ENCODE results near the gene CD52. TPM values are rescaled to one million over a fixed set of nuclear protein-coding genes. Genes with fewer than 3 reads are reported as not detected.
A peak's percentile ranks its signal among the peaks of the same experiment; 100 is the strongest.

CD52 gene
- total RNA-seq, 1 experiment from 2014 or later, result not detected

- Histone ChIP-seq H3K4me1 (peaks cover 46% of the 10 kb centered on the region), H3K27me3 (no peaks in the 10 kb centered on the region), H3K4me3 (no peak overlapping the region), H3K9me3 (replicated peaks) (no peaks in the 10 kb centered on the region), H3K27ac (no peak overlapping the region), H3K36me3 (peaks cover 12% of the 10 kb centered on the region)
- no peak for DNase-seq
Observed at GRCh38 chr1:26281091-26281958, 36.4 kb upstream of the CD52 start.

GRCh38 chr1:26281971-26282370 lies 35.8 kb upstream of the CD52 start:
- DNase-seq, result peak; percentile 38 to 51
- Histone ChIP-seq H3K27ac (no peak overlapping the region), H3K9me3 (replicated peaks) (no peaks in the 10 kb centered on the region), H3K36me3 (peaks cover 8% of the 10 kb centered on the region), H3K4me1 (peaks cover 44% of the 10 kb centered on the region), H3K27me3 (no peaks in the 10 kb centered on the region), H3K4me3 (no peak overlapping the region)

- Histone ChIP-seq H3K36me3 (peaks cover 3% of the 10 kb centered on the region), H3K4me3 (no peak overlapping the region), H3K27ac (no peak overlapping the region)
Observed at GRCh38 chr1:26282401-26282918, 35.3 kb upstream of the CD52 start.

GRCh38 chr1:26283279-26283853 lies 34.4 kb upstream of the CD52 start:
- no peaks in the 10 kb centered on the region for H3K27me3 ChIP-seq
- no peak for DNase-seq
- no peak overlapping the region for H3K4me3 ChIP-seq
- H3K4me1 ChIP-seq, result peaks cover 39% of the 10 kb centered on the region
- H3K27ac ChIP-seq, result no peak overlapping the region
- no peaks in the 10 kb centered on the region for H3K36me3 ChIP-seq
- no peaks in the 10 kb centered on the region for H3K9me3 ChIP-seq (replicated peaks)

More at GRCh38 chr1:26282401-26282918, 35.3 kb upstream of the CD52 start:
- peaks cover 44% of the 10 kb centered on the region for H3K4me1 ChIP-seq
- H3K27me3 ChIP-seq, result no peaks in the 10 kb centered on the region
- no peak for DNase-seq
- H3K9me3 ChIP-seq (replicated peaks), result no peaks in the 10 kb centered on the region

DNA sequence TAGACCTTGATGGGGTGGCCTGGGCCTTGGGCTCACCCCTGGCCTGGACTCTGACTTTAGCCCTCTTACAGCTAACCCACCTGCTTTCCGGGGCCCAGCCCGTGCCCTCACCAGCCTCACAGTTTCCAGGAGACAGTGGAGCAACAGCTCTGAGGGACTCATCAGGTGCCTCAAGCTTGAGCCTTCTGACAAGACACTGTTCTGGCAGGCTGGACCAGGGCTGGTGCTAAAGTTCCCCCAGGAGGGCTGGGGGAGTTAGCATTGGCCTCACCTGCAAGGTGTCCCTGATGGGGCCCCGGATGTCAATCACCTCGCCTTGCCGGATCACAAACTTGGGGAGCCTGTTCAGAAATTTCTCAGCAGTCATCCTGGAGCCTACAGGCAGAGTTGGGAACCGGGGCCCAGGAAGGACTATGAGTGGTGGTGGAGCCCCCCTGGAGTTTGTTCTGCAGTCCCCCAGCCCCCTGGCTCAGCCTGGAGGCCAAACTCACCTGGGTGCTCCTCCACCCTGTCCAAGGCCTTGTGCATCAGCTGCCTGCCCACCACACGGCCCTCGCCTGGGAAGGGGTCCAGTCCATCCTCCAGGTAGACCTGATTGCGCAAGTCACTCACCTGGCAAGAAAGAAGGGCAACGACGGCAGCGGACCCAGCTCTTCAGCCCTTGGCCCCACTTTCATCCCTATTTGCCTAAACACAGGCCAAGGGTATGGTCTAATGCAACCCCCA lies 33.7 kb upstream of the CD52 start:
- no peak for DNase-seq
- Histone ChIP-seq H3K27ac (no peak overlapping the region), H3K4me3 (no peak overlapping the region), H3K9me3 (replicated peaks) (no peaks in the 10 kb centered on the region), H3K27me3 (no peaks in the 10 kb centered on the region), H3K4me1 (peaks cover 33% of the 10 kb centered on the region), H3K36me3 (no peaks in the 10 kb centered on the region)

GRCh38 chr1:26284597-26285347 lies 33.0 kb upstream of the CD52 start:
- H3K4me3 ChIP-seq, result no peak overlapping the region
- DNase-seq, result peak; percentile 72 to 77
- H3K27me3 ChIP-seq, result no peaks in the 10 kb centered on the region
- no peaks in the 10 kb centered on the region for H3K9me3 ChIP-seq (replicated peaks)
- H3K27ac ChIP-seq, result 0 out of 2 replicates have a peak overlapping the region, but pooled peaks have one; percentile 1
- H3K4me1 ChIP-seq, result peaks cover 30% of the 10 kb centered on the region
- no peaks in the 10 kb centered on the region for H3K36me3 ChIP-seq

DNA sequence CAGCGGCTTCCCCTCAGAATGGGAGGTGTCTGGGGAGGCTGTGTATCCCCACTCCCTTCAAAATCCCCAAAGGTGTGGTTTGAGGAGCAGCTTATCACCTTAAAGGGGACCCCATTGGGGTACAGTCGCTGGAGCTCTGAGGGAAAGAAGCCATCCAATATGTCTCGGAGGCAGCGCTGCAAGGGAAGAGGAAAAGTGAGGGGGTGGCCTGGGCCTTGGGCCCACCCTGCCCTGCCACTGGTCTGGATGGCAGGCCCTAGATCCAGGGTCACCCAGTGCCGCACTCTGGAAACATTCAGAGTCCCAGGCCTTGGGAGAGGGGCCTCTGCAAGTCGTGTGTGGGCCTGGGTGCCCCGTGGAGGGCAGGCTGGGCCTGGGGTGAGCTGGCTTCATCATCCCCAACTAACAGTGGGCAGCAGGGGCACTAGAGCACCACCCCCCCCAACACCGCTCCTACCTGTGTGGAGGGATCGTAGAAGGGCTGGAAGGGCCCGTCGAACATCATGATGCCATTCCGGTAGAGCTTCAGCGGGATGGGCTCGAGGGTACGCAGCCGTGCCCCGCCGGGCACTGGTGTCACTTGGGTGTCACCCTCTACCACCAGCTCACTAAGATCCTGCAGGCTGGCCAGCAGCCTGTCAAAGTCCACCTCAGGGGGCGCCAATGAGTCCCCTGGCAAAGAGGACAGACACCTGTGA lies 32.2 kb upstream of the CD52 start:
- Histone ChIP-seq H3K4me3 (no peak overlapping the region), H3K27ac (no peak overlapping the region), H3K27me3 (no peaks in the 10 kb centered on the region), H3K9me3 (replicated peaks) (no peaks in the 10 kb centered on the region), H3K36me3 (no peaks in the 10 kb centered on the region), H3K4me1 (peaks cover 30% of the 10 kb centered on the region)
- peak; percentile 41 to 52 for DNase-seq

DNA sequence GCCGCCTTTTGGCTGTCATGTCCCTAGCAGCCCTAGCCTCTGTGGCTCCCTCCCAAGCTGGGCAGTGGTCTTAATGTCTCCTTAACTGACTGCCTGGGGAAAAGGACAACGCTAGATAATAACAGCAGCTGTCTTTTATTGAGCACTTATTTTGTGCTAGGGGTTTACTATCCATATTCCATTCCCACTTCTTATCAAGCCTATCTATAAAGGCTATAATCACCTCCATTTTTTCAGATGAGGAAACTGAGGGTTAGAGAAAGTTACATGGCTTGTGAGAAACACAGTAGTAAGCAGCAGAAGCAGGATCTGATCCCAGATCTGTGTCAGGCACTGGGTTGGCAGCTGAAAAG lies 31.7 kb upstream of the CD52 start:
- H3K27me3 ChIP-seq, result no peaks in the 10 kb centered on the region
- no peak overlapping the region for H3K4me3 ChIP-seq
- no peaks in the 10 kb centered on the region for H3K9me3 ChIP-seq (replicated peaks)
- H3K36me3 ChIP-seq, result no peaks in the 10 kb centered on the region
- DNase-seq, result no peak
- no peak overlapping the region for H3K27ac ChIP-seq
- H3K4me1 ChIP-seq, result peaks cover 30% of the 10 kb centered on the region

DNA sequence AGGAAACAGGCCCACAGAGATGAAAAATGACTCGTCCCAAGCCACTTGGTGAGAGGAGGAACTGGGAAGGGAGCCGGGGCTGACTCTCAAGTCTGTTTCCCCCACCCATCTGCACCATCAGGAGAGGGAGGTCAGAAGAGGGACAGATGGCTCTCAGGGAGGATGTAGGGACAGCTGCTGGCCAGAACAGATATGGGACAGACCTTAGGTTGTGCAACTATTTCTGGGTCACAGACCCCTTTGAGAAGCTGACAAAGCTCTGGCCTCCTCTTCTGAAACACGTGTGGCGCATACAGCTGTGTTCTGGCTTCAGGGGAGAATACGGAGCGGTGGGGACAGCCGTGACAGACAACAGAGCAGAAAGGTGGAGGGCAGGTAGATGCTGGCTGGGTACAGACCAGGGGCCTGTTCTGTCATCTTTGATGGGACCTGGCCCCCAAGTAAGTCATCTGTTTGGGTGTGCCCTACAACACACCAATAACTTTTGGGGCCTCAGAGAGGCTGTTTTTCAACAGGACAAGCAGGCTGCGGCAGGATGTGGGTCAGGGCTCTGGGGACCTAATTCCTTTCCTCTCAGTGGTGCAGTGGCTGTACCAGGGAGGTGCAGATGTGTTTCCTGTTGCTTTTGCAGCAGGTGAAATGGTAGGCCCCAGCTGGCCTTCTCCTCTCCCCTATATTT lies 30.6 kb upstream of the CD52 start:
- Histone ChIP-seq H3K36me3 (no peaks in the 10 kb centered on the region), H3K4me1 (peaks cover 23% of the 10 kb centered on the region), H3K27ac (peak overlapping the region; percentile 39), H3K4me3 (no peak overlapping the region), H3K9me3 (replicated peaks) (no peaks in the 10 kb centered on the region), H3K27me3 (no peaks in the 10 kb centered on the region)
- DNase-seq, result peak; percentile 40 to 62

DNA sequence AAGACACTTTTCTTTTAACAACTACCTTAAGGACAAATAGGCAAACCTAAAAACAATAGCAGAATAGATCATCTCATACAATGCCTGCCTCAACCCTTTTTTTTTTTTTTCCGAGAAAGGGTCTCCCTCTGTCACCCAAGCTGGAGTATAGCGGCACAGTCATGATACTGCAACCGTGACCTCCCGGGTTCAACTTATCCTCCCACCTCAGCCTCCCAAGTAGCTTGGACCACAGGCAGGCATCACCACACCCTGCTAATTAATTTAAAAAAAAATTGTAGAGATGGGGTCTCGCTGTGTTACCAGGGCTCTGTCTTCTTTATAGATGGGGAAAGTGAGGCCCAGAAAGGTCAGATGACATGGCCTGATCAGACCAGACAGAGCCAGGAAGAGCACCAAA lies 29.9 kb upstream of the CD52 start:
- Histone ChIP-seq H3K4me1 (peaks cover 23% of the 10 kb centered on the region), H3K4me3 (no peak overlapping the region), H3K27me3 (no peaks in the 10 kb centered on the region), H3K27ac (no peak overlapping the region), H3K36me3 (no peaks in the 10 kb centered on the region), H3K9me3 (replicated peaks) (no peaks in the 10 kb centered on the region)
- no peak for DNase-seq

DNA sequence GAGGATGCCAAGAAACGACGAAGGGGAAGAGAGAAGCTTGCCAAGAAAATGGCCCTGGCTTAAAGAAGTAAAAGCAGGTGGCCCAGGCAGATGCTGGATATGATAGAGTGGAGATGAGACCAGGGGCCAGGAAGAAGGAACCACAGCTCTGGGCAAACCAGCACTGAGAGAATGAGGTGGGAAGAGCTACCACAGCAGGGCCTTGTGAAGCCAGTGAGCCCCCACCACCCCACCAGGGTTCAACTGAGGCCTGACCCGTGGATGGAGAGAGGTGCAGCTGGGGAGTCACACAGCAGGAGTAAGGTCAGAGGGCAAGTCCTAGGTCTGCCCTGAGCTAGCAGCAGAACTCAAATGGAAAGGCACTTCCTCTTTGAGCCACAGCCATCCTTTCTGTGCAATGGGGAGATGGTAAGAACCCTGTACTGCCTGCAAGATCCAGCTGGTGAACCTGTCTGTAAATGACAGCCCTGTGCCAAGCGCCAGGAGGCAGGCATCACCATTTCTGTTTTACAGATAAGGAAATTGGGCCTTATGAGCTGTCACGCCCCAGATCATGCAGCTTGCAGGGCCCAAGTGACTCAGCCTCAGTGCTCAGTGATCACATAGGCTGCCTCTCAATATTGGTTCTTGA lies 29.3 kb upstream of the CD52 start:
- Histone ChIP-seq H3K27ac (no peak overlapping the region), H3K36me3 (no peaks in the 10 kb centered on the region), H3K27me3 (no peaks in the 10 kb centered on the region), H3K4me1 (peaks cover 23% of the 10 kb centered on the region), H3K9me3 (replicated peaks) (no peaks in the 10 kb centered on the region), H3K4me3 (no peak overlapping the region)
- DNase-seq, result no peak

- no peak overlapping the region for H3K27ac ChIP-seq
- H3K4me3 ChIP-seq, result no peak overlapping the region
- H3K4me1 ChIP-seq, result peaks cover 19% of the 10 kb centered on the region
- no peak for DNase-seq
- H3K36me3 ChIP-seq, result no peaks in the 10 kb centered on the region
- H3K9me3 ChIP-seq (replicated peaks), result no peaks in the 10 kb centered on the region
- H3K27me3 ChIP-seq, result no peaks in the 10 kb centered on the region
Observed at GRCh38 chr1:26289158-26290059, 28.3 kb upstream of the CD52 start.
